K562 (cell line): ENCODE data around the gene SGCG. TPM values are rescaled to one million over a fixed set of nuclear protein-coding genes. Genes with fewer than 3 reads are reported as not detected.

Experiments used
- AFF4 ChIP-seq: sonication (generic); formaldehyde crosslinking; IDR thresholded peaks from 2 replicates; pipeline ENCODE4 v1.8.0; 2023; ENCODE audit warnings: mild to moderate bottlenecking, missing genetic modification reagents
- BRD4 ChIP-seq: fragments of 200-600 bp; sonication (generic); IDR thresholded peaks from 2 replicates; pipeline ENCODE4 v1.6.1; 2017; ENCODE audit warnings: inconsistent platforms
- E2F8 ChIP-seq: fragments of 450-650 bp; IDR thresholded peaks from 2 replicates; pipeline ENCODE4 v1.7.1; 2018; ENCODE audit warnings: mild to moderate bottlenecking, low read depth; ENCODE audit not compliant: partially characterized antibody
- FOXK2 ChIP-seq, 2 experiments: fragments of 450-650 bp; IDR thresholded peaks in 1 of 2; conservative IDR thresholded peaks in 1 of 2; 2 replicates each; pipeline ENCODE4 v1.6.1; 2016; ENCODE audit warnings: low read depth in 2 of 2, mild to moderate bottlenecking in 1 of 2
- HBP1 ChIP-seq: fragments of 450-650 bp; formaldehyde crosslinking; IDR thresholded peaks from 2 replicates; pipeline ENCODE4 v1.4.0; 2022; ENCODE audit warnings: missing genetic modification characterization
- POLR2AphosphoS2 ChIP-seq: IDR thresholded peaks from 2 replicates; pipeline ENCODE4 v1.6.1; 2012; ENCODE audit warnings: low read length, improper control_type of control experiment
- SRF ChIP-seq, 2 experiments: fragments of 250-450, 450-650 bp in 1 of 2; sonication (Bioruptor Pico) in 1 of 2; sonication (generic) in 1 of 2; formaldehyde crosslinking; IDR thresholded peaks; 2 replicates each; pipeline versions ENCODE4 v1.5.0 to v1.5.1; 2020 to 2022; ENCODE audit warnings: mild to moderate bottlenecking in 1 of 2, missing genetic modification reagents in 1 of 2
- polyA plus RNA-seq, 8 experiments: library from polyadenylated mRNA; depleted of rRNA in 4 of 8; stranded (reverse) in 5 of 8; unstranded in 3 of 8; fragments of >200 nt; fragmentation: Nextera tagmentation in 2 of 8; fragmentation: Illumina TruSeq in 1 of 8; extraction: Ambion mirVana in 2 of 8; extraction: Trizol in 1 of 8; gene quantifications; 2 replicates each; pipeline versions ENCODE4 v1.2.1 to v1.2.3, GENCODE V29; 2011 to 2014; ENCODE audit warnings: inconsistent platforms in 1 of 8, missing spikeins in 1 of 8
- total RNA-seq, 7 experiments: library from RNA; depleted of rRNA in 6 of 7; stranded (reverse); fragments of >200 nt in 6 of 7; fragmentation: Illumina TruSeq in 2 of 7; extraction: Trizol in 2 of 7; gene quantifications; 2 replicates each; pipeline versions ENCODE4 v1.2.1 to v1.2.3, GENCODE V29; 2011 to 2021; ENCODE audit warnings: low replicate concordance in 1 of 7

SGCG gene
- total and polyA plus RNA-seq, 9 of the 15 experiments (the other 6 are each of a cell fraction or from before 2014, with no cell fraction given): 0.04 to 0.44 (median 0.34) TPM

- TF ChIP-seq E2F8 (no peak), FOXK2 (conservative IDR thresholded peaks at IDR 0.05 in 1 of 2, IDR thresholded peaks at IDR 0.05 in 1 of 2; ENCODE audit: low read depth in 2 of 2) (no peak), HBP1 (CRISPR knock-in tag) (no peak), AFF4 (CRISPR knock-in tag) (no peak), BRD4 (no peak), POLR2AphosphoS2 (no peak), SRF (CRISPR knock-in tag; IDR thresholded peaks at IDR 0.05) (no peak)
Observed at GRCh38 chr13:23322353-23323336, 141.9 kb downstream of the SGCG start (continued).
